LHCN-M2 (cell line): ENCODE measurements around the gene RAB26. TPM values are rescaled to one million over a fixed set of nuclear protein-coding genes. Genes with fewer than 3 reads are reported as not detected.

Experiments used
- DNase-seq: peaks from one replicate; pipeline ENCODE4 v3.0.0-alpha.2; 2012; ENCODE audit warnings: low read depth
- total RNA-seq: library from RNA; depleted of rRNA; stranded (reverse); fragments of >200 nt; gene quantifications from 2 replicates; pipeline ENCODE4 v1.2.3, GENCODE V29; 2014

RAB26 gene
- total RNA-seq, 1 experiment from 2014 or later, result 2.0 TPM

DNA sequence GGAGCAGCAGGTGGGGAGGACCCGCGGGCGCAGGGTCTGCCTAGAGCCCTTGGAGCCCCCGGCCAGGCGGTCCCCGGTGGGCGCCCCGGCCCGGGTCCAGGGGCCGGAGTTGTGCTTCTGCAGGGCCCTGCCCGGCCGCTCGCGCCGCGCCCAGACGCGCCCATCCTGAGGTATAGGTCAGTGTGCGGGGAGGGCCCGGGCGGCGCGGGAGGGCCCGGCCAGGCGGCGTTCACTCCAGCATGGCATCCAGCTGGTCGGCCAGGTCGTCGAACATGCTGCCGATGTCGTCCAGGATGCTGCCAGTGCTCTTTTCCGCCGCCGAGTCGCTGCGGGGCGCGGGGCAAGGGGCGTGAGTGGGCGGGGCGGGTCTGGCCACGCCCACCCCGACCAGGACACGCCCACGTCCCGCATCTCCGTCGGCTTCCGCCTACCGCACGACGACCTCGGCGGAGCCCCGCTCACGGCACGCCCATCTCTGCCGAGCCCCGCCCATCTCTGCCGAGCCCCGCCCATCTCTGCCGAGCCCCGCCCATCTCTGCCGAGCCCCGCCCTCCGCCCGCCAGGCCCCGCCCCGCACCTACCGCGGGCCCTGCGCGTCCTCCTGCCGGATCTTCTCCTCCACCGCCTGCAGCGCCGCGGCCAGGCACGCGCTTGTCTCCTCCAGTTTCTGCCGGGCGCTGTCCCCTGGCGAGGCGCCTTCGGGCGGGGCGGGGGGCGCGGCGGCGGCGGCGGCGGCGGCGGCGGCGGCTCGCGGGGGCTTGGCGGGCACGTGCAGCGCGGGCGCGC is 30.1 kb downstream of the RAB26 start:
- DNase-seq, result no peak

DNA sequence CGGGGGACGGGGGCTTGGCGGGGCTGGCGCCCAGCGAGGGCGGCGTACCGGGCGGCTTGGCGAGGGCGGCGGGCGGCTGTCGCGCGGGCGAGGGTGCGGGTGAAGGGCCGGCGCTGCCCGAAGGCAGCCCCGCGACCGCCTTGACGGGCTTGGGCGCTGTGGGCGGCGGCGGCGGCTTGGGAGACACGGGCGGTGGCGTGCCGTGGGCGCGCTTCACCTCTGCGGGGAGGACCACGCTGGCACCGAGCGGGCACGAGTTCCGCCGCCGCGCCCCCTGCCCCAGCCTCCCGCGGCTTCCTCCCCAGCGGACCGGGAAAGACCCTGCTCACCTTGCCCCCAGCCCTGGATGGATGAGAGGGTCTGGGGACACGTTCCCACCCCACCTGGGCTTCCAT is 30.7 kb downstream of the RAB26 start:
- DNase-seq, result no peak

DNA sequence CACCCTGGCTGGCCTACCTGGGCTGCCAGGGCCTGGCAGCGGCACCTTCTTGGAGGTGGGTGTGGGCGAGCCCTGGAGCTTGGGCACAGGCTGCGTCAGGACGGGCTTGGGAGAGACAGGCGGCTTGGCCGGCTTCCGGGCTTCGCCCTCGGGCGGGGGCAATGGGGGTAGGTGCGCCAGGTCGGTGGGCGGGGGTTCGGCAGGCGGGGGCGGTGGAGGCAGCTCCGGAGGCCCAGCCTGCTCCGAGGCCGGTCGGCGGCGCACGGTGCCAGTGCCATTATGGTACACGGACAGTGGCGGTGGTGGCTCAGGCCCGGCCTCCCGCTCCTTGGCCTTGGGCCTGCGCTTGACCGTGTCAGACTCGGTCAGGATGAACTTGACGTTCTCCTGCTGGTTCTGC is 31.2 kb downstream of the RAB26 start:
- no peak for DNase-seq

DNA sequence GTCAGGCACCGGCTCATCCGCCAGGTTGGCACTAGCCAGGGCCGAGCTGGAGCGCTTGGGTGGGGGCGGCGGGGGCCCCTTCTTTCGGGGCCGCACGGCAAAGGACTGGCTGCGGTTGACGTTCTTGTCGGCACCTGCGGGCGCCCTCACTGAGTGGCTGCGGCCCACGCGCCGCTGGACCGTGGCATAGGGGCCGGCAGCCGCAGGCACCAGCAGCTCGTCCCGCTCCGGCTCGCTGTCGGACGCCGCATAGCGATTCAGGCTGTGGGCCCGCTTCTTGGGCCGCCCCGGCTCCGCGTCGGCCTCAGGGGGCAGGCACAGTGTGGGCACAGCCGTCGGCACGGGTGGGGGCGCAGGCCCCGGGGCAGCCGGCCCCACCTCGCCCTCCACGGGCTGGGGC is 32.0 kb downstream of the RAB26 start:
- DNase-seq, result no peak

DNA sequence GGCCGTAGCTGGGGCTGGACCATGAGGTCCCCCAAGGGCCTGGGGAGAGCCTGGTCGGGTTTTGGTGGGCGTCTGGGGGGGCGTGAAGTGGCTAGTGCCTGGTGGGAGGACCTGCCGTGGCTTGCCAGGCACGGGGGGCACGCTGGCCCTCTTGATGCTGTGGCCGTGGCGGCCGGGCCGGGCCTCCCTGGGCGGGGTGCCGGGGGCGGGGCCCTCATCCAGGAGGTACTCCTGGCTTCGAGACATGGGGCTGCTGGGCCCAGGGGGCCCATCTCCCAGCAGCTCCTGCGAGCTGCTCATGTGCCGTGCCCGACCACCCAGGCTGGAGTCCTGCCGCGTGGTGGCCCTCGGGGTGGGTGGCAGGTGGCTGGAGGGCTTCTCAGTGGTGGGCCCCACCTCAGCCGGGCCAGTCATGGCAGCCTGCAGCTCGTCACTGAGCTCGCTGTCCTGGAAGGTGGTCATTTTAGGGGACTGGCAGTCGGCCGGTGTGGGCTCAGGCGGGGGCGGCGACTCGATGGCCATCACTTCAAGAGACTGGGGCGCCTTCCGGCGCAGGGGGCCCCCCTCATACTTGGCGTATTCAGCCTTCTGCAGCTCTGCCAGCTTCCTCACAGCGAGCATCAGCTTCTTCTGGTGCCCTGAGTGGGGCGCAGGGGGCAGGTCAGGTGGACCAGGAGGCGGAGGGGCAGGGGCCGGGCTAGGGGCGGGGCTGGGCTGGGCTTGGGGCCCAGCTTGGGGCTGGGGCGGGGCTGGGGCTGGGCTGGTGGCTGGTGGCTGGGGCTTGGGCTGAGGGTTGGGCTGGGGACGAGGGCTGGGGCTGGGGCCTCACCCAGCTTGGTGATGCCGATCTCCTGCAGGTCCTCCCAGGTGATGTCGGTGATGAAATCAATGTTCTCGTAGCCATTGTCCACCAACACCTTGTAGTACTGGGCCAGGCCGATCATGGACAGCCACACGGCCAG is 32.8 kb downstream of the RAB26 start:
- no peak for DNase-seq

GRCh38 chr16:2181952-2182351 is 33.5 kb downstream of the RAB26 start:
- DNase-seq, result no peak

- DNase-seq, result no peak
These were observed 35.2 kb downstream of the RAB26 start for GRCh38 chr16:2183671-2184070.

DNA sequence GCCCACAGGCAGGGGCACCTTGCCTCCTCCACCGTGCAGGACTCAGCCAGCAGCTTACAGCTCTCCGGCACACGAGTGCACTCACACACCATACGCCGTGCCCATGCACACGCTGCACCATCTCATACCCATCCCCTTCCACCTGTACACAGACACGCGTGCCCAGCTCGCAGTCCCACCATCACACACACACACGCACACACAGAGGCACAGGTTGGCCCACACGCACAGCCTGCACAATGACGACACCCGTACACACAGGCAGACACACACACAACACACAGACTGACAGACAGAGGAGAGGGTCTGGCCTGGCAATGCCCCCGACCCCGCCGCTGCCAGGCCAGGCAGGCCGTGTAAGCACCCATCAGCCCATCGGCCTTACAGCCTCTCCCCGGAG is 35.9 kb downstream of the RAB26 start:
- no peak for DNase-seq

GRCh38 chr16:2184962-2185361 is 36.5 kb downstream of the RAB26 start:
- no peak for DNase-seq

- DNase-seq, result no peak
These were observed 37.6 kb downstream of the RAB26 start for GRCh38 chr16:2186064-2186463.

DNA sequence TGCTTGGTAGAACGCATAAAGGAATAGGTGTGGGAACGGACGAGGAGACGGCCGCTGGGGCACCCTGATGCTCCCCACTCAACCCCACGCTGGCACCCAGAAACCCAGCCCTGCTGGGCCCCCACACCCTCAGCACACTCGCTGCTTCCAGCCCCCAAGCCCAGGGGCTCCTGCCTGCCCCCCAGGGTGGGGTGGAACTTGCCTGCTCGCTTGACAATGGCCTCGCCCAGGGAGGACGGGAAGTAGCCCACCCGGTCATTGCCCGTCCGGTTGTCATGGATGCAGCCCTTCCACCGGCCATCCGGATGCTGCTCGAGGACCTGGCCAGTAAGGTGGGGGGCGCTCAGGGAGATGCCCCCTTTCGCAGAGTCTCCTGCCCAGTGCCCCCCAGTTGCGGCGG is 38.1 kb downstream of the RAB26 start:
- no peak for DNase-seq

- no peak for DNase-seq
These were observed 38.8 kb downstream of the RAB26 start for GRCh38 chr16:2187212-2187611.

DNA sequence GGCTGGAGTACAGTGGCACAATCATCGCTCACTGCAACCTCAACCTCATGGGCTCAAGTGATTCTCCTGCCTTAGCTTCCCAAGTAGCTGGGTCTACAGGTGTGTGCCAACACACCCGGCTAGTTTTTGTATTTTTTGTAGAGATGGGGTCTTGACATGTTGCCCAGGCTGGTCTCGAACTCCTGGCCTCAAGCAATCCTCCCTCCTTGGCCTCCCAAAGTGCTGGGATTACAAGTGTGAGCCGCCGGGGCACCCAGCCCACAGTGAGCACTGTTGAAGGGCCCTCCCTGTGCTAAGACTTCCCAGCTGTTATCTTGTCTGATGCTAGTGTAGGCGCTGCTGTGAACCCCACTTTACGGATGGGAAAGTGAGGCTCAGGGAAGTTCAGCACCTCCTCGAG is 40.0 kb downstream of the RAB26 start:
- no peak for DNase-seq

DNA sequence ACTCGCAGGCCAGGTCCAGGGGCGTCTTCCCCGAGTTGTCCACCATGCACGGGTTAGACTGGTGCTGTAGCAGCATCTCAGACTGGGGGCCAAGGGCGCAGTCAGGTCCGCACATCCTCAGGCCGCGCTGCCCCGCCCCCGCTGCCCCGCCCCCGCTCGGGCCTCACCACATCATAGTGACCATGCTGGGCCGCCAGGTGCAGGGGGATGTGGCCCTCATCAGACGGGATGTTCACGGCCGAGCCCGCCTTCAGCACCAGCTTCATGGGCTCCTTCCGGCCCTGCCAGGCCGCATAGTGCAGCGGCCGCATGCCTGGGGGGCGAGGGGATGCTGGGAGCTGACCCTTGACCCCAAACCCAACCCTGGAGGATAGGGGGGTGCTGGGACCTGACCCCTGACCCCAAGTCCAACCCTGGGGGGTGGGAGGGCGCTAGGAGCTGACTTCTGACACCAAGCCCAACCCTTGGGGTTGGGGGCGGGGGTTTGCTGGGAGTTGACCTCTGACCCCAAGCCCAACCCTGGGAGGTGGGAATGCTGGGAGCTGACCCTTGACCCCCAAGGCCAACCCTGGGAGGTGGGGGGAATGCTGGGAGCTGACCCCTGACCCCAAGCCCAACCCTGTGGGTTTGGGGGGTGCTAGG is 40.9 kb downstream of the RAB26 start:
- no peak for DNase-seq

GRCh38 chr16:2190002-2190658 is 41.7 kb downstream of the RAB26 start:
- DNase-seq, result no peak

DNA sequence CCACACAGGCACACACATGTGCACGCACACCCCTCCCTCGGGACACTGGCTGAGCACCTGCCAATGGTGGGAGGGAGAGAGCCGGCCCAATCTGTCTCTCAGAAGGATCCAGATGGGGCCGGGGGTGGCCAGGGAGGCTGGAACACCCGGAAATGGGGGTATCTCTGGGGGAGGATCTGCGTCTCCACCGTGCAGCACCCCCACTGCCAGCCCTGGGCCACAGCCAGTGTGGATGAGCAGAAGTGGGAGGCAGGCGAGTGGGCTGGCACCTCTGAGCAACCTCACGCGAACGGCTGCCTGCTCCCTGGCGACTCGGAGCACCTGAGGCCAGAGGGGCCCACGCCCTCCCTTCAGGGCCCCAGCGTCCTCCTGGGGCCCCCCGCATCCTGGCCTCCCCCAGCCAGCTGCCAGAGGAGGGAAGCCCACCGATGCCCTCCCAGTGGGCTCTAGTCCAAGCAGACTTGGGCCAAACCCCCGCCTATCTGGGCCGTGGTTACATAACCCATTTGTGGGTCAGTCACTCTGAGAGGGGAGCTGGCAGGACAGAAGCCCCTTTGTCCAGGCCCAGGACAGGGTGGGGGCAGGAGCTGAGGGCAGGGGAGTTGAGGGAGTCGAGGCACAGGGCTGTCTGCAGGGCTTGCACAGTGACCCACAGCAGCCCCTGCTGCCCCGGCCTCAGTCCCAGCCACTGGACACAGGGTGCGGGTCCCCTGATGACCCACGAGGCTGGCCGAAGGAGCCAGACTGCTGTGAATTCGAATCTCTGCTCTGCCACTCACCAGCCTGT is 42.4 kb downstream of the RAB26 start:
- no peak for DNase-seq

DNA sequence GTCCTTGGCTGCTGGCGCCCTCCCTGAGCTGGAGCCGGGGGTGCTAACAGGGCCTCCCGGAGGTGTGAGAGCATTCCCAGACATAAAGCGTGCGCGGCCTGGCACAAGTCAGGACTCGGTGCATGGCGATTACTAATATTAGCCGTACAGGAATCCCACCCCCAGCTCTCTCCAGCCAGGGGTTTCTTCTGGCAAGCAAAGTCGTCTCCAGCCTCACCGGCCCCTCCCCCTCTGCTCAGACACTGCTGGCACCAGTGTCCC is 43.0 kb downstream of the RAB26 start:
- no peak for DNase-seq

DNA sequence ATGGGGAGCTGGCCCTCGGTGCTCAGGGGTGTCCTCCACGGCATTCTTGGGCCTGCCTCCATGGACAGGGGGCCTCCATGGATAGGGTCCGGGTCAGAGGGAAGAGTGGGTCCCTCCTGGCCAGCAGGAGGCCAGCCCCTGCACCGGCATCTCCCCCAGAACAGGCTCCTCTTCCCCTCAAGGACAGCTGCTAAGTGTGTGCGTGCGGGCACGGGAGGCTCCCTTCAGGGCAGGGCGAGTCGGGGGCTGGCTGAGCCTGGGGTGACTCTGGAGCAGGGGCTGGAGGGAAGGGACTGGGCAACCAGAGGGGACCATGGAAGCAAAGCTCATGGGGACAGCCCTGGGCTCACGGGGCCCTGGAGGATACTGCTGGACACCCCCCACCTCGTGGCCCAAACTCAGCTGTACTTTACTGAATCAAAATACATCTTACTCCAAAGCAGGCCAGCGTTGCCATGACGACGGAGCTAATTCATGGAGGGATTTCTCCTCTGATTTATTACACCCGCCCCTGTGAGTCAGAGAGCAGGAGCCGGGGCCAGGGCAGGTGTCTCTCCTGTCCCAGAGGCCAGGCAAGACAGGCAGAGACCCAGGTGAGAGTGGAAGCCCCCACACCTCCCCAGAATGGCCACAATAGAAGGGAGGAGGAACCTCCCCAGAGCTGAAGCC is 45.9 kb downstream of the RAB26 start:
- peak; percentile 66 for DNase-seq

GRCh38 chr16:2194852-2195321 is 46.5 kb downstream of the RAB26 start:
- DNase-seq, result peak; percentile 44
